Right forelimb (tissue), 1 donor: ENCODE measurements around the gene GRK7.
A peak's percentile ranks its signal among the peaks of the same experiment; 100 is the strongest.
"Not testable (repeated sequence)": the region's sequence is repeated elsewhere in the genome, so short reads cannot be mapped to it uniquely, and the experiment has no call there.

Source experiments
- DNase-seq: peaks from one replicate; pipeline ENCODE4 v3.0.0-alpha.2; 2018

GRK7 gene

GRCh38 chr3:141796081-141796888 lies 33.1 kb downstream of the GRK7 start:
- DNase-seq: no peak

- peak; percentile 73 for DNase-seq
These were observed 33.9 kb downstream of the GRK7 start for GRCh38 chr3:141796889-141797781.

GRCh38 chr3:141797819-141798447 lies 34.7 kb downstream of the GRK7 start:
- DNase-seq: no peak

- DNase-seq: no peak
These were observed 35.2 kb downstream of the GRK7 start for GRCh38 chr3:141798448-141798845.

- no peak for DNase-seq
These were observed 39.3 kb downstream of the GRK7 start for GRCh38 chr3:141802316-141803077.

GRCh38 chr3:141803538-141803937 lies 40.3 kb downstream of the GRK7 start:
- DNase-seq: not testable (repeated sequence)

- DNase-seq: no peak
These were observed 41.2 kb downstream of the GRK7 start for GRCh38 chr3:141804447-141804777.

- no peak for DNase-seq
These were observed 41.8 kb downstream of the GRK7 start for GRCh38 chr3:141804778-141805639.

- no peak for DNase-seq
These were observed 44.2 kb downstream of the GRK7 start for GRCh38 chr3:141807277-141808033.

- no peak for DNase-seq
These were observed 45.4 kb downstream of the GRK7 start for GRCh38 chr3:141808586-141808985.

- DNase-seq: no peak
These were observed 47.0 kb downstream of the GRK7 start for GRCh38 chr3:141810161-141810560.

GRCh38 chr3:141811348-141811747 lies 48.1 kb downstream of the GRK7 start:
- DNase-seq: no peak

- DNase-seq: no peak
These were observed 48.9 kb downstream of the GRK7 start for GRCh38 chr3:141812084-141812483.

- no peak for DNase-seq
These were observed 49.4 kb downstream of the GRK7 start for GRCh38 chr3:141812586-141812985.
